HG03460 (cell line): ENCODE data around the gene CYP4V2.

Experiments
- ATAC-seq: cut with Tn5 transposase; IDR thresholded peaks from one replicate; pipeline ENCODE4 v1.9.1; 2021; ENCODE audit not compliant: unreplicated experiment

The CYP4V2 gene

DNA sequence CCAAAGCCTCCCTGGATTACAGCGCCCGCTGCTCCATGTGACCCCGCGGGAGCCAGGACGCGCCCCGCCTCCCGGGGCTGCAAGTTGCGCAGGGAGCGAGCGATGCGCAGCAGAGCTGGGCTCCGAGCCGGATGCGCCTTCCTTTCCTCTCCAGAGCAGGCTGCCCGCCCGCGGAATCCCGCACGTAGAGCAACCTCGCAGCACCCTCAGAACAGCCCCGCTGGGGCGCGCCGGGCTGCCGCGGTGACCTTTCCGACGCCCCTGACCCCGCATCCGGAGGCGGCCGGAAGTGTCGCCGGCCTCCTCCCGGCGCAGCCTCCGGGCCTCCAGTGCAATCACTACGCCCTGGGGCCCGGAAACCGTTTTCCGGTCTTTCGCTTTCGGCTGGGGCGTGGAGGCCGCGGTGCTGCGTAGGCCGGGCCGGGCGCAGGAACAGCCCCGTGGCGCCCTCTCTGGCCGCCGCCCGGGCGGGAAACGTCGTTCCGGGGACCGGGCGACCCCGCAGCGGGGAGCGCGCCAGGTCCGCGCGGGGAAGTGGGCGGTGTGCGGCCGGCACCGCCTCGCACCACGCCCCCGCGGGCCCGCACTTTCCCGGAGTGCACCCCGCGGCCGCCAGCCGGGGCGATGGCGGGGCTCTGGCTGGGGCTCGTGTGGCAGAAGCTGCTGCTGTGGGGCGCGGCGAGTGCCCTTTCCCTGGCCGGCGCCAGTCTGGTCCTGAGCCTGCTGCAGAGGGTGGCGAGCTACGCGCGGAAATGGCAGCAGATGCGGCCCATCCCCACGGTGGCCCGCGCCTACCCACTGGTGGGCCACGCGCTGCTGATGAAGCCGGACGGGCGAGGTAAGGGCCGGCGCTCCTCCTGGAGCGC lies at the start of gene CYP4V2:
TSS of gene CYP4V2 (plus strand) at position 368 of the 866 bp plus-strand sequence. CDS start at position 625, 257 bp downstream.
- ATAC-seq, result peak; percentile 81

DNA sequence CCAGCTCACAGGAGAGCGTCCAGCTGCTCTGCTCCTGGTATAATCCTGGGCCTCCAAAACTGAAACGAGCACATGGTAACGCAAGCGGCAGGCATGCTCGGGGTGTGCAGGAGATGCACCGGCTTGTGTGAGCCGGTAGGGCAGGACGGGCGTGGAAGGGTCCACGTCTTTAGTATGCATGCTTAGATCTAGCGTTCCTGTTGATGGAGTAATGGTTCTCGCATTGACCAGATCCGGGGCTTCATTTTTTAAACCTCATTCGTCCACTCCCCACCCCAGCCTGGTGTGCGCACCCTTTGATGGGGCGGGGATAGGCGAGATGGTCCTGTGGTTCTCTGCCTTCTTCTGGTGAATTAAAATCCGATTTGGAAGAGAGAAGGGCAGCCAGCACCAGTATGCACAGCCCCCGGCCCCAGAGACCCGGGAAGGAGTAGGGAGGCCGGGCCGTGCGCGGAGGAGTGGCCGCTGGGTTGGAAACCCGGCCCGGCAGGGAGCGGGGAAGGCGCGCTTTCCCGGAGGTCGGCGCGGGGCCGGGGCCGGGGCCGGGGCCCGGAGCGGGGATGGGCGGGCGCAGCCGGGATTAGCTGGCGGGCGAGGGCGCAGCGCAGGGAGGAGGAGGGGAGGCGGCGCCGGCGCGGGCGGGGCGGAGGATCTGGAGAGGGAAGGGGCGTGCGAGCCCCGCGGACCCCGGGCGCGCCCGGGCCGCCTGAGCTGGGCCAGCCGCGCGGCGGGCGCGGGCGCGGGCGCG lies 47.0 kb upstream of the CYP4V2 start:
- peak; percentile 47 for ATAC-seq

DNA sequence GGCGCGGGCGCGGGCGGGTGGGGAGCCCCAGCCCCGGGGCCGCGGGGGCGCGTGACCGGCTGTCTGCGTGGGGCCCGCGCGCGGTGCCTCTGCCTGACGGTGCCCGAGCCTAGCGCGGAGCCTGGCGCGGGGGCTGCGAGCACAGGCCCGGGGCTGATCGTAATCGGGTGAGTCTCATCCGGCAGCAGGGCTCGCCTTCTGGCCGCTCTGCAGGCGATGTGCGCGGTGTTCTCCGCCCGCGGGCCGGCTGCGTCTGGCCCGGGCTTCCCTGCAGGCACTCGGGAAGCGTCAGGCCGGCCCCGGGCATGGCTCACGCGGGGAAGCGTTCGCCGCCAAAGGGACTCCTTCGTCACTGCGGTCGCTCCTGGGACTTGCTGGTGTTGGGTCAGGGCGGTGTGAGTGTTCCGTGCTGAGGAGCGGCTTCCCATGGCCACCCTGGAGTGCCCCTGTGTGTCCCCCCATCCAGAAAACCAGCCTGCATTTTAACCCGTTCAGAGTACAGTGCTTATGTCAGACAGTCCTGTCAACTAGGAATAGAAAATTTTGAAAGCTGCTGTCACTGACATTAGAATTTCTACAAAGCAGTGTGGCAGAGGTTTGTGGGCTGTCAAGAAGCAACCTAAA lies 46.3 kb upstream of the CYP4V2 start:
- peak; percentile 30 for ATAC-seq

DNA sequence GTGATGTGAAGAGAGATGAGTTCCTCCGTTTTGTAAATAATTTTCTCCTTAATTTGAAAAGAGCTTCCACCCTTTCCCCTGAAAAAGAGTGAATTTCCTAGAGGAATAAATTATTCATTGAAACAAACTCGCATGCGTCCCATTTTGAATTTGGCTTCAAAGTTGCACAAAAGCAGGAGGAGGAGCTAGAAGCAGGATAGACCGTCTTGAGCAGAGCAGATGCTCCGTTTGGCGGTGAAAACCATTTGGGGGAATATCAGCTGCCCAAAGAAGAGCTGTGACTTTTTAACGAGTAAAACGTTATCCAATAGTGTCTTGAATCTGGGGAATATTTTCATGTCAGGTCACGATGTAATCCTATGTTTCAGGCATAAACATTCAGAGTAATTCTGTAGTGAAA lies 44.9 kb upstream of the CYP4V2 start:
- no peak for ATAC-seq

DNA sequence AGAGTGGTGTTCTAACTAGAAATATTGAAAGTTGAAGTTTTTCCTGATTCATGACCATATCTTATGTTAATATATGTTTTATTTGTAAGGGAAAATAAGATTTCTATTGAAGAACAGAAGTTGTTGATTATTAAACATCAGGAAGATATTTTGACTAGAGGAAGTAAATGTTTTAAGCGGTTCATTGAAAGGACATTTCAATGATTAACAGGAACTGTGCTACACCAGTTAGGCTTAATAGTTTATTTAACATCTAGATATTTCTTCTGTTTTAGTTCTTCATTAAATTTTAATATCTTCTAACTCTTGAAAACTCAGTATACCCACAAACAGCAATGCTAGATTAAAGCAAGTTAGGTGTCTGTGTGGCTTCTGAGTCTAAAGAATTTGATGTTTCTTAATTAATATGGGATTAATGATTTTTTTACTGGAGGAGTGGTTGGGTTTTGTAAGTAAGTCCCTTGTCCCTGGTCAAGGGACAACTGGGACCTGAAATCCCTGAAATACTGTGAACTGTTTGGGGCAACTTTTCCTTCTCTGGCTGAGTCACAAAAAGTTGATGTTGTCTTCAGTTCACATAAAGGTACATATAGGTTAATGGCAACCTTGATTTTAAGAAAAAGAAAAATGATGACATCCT lies 42.9 kb upstream of the CYP4V2 start:
- no peak for ATAC-seq

DNA sequence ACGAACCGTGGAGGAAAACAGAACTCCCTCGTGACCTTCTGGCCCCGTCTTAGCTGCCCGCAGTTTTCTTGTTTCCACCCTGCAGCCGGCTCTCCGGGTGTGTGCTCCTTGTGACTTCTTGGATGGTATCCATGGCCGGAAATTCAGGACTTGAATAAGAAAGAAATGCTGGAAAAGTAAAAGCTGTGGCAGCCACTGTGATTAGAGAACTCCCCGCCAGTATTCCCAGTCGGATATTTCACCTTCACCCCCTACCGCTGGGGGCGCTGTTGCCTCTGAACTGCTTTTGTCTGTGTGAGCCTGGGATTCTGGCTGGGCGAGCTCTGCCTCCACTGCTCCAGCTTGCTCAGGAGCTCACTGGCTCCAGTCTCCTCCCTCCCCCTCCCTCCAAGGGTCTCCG lies 41.5 kb upstream of the CYP4V2 start:
- ATAC-seq, result no peak

DNA sequence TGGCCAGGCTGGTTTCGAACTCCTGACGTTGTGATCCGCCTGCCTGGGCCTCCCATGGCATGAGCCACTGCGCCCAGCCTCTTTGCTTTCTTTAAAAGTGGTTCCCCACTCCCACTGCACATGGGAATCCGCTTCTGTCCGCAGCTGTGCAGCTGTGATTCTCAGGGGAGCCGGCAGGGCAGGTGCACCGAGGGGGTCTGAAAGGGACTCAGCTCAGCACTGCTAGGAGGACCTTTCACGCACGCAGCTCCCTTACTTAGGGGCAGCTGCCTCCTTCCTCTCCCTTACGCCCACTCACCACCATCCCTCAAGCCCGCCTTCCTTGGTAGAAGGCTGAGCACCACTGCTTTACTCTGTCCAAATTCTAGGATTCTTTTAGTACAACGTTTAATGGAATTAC lies 40.4 kb upstream of the CYP4V2 start:
- no peak for ATAC-seq

DNA sequence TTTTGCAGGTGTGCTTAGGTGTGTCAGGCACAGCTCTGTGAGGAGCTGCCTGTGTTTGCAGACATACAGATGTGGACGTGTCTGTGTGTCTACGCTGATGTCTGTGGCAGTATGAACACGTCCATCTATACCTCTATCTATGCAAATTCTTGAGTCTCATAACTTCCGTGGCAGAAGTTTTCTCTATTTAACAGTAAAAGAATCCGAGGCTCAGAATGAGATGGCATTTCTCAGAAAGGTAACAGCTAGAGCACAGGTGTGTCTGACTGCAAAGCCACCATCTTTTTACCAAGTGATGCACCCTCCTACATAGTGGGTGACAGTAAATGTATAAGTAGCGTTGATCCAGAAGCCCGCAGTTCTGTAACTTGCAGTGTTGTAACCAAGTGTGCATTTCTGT lies 39.9 kb upstream of the CYP4V2 start:
- no peak for ATAC-seq

DNA sequence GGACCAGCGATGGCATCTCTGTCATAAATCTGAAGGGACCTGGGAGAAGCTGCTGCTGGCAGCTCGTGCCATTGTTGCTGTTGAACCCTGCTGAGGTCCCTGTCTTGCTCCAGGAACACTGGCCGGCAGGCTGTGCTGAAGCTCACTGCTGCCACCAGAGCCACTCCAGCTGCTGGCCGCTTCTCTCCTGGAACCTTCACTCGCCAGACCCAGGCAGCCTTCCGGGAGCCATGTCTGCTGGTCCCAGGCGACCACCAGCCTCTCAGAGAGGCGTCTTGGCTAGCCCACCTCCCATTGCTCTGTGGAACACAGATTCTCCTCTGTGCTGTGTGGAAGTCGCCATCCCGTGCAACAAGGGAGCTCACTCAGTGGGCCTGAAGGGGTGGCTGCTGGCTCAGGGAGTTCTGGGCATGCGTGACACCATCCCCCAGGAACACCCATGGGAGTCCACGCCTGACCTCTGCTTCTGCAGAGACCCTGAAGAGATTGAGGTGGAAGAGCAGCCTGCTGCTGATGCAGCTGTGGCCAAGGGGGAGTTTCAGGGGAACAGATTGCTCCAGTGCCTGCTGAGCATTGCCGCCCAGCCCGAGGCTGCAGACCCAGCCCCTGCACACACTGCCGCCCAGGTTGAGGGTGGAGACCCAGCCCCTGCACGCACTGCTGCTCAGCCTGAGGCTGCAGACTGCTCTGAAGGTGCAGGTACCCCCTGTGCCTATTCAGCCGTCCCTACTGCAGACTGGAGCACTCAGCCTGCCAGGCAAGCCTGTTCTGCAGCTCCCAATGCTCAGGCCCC lies 33.1 kb upstream of the CYP4V2 start:
- ATAC-seq, result no peak

DNA sequence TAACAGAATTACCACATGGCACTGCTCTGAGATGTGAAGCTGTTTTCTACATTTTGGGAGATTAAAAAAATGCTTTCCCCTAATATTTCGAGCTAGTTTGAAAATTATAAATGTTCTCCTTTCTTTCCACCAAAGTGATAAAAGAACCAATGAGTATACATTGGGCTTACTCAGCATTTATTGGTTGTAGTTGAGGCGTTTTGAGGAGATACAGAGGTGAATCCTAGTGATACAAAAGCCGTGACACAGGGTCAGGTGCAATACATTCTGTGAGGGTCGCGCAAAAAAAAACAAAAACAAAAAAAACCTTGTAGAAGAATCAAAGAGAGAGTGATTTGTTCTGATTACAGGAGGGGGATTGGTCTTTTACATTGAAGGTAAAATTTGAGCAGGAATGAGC lies 32.4 kb upstream of the CYP4V2 start:
- ATAC-seq, result no peak

DNA sequence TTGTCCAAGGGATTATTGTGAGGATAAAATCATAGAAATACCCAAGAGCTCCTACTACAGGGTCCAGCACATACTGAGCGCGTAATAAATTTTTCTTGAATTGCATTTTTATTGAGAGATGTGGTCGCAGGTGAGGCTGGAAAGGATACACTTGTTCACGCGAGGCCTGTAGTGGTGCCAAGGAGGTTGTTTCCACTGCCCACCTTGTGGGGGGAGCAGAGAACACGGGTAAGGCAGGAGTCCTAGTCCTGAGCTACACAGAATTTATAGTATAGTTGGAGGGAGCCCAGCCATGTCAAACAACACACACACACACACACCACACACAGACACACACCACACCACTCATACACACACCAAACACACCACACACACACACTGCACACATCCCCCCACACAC lies 31.8 kb upstream of the CYP4V2 start:
- ATAC-seq, result no peak

DNA sequence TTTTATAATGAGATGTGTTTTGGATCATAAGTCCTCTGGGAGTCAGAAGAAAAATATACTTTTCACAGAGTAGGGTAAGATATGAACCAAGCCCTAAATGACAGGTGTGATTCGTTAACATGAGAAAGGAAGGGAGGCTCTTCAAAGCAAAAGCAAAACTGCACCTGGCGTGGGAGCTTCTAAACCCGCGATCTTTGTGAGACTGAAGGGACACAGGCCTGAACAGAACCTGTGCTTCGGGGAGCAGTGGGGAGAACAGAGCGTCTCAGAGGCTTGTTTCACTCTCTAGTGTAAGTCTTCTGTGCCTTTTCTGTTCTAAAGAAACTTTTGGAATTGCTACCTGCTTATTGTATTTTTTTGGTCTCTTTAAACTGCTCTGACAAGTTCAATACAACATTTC lies 30.2 kb upstream of the CYP4V2 start:
- ATAC-seq, result peak; percentile 99

DNA sequence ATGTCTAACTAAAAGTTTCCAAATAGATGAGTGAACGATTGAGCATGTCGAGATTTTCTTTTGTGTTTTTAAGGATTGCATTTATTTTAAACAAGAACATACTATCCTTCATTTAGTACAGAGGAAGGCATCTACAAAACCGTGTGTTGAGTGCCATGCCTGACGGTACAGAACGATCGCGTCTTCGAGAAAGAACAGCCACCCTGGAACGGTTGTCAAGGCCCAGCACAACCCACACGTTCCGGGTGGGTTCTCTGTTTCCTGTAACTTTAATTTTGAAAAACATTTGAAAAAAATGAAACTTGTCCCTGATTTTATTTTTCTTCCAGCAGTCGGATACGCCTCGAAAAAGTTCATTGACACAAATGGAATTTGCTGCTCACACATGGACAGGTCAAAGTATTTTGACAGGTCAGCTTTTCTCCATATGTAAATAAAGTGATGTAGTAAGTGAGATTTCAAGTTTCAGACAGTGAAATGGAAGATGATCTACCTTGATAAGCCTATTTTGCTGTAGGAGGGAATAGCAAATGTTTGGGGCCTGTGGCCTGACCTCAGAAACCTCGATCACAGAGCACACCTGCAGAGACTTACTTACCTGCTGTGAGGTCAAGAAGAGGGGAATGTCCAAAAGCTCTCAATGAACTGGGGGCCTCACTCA lies 24.4 kb upstream of the CYP4V2 start:
- ATAC-seq, result no peak

DNA sequence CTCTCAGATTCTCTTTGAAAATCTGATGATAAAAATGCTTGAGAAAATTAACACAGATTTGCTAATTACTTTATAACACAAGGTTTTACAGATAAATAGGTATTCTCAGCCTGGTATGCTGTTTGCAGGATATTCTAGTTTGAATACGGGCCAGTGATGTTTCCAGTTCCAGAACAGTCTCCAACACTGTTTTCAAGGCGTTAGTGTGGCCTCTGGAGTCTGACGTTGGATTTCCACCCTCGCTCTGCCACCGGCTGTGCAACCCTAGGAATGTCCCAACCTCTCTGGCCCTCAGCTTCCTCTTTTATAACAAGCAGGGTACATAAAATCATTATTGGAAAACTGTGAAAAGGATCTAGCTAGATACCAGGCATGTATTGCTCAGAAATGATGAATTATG lies 23.8 kb upstream of the CYP4V2 start:
- no peak for ATAC-seq

DNA sequence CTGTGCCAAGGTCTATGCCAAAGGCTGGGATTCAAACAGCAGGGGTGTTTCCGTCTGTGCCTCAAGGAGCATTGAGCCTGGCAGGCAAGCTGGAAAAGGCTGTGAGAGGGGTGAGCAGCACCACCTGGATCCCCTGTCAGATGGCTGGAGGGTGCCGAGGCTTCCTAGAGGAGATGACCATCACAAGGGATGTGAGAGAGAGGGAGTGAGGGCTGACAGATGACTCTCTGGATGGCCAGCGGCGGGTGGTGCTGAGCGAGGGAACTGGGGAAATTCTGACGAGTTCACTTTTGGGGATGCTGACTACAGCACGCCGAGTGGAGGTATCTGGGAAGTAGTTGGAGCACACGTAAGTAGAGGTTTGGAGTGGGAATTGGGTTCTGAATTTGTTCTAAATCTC lies 22.6 kb upstream of the CYP4V2 start:
- no peak for ATAC-seq

DNA sequence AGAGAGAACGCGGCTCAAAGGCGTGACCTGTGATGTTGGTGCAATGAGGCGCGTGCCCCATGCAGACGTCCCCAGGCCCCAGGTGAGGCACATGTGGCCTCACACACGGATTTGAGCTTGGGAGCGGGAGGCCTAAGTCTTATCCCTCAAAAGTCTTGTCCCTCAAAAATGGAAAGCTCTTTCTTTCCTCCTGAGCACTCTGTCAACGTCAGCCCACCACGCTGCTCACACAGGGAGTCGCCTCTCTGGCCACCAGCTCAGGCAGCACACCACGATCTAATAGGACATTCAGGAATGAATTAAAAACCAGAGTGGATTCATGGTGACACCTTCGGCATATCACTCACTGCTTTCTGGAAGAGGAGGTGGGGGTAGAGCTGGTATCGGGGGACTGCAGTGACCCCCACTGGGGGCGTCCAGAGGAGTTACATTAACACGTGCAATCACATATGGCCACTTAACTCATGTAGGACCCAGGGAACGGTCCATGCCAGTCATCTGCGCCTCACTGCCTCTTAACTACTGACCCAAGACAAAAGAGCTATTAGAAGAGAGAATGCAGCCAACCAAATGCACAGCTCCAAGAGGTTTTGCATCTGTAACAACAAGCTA lies 21.9 kb upstream of the CYP4V2 start:
- ATAC-seq, result no peak

DNA sequence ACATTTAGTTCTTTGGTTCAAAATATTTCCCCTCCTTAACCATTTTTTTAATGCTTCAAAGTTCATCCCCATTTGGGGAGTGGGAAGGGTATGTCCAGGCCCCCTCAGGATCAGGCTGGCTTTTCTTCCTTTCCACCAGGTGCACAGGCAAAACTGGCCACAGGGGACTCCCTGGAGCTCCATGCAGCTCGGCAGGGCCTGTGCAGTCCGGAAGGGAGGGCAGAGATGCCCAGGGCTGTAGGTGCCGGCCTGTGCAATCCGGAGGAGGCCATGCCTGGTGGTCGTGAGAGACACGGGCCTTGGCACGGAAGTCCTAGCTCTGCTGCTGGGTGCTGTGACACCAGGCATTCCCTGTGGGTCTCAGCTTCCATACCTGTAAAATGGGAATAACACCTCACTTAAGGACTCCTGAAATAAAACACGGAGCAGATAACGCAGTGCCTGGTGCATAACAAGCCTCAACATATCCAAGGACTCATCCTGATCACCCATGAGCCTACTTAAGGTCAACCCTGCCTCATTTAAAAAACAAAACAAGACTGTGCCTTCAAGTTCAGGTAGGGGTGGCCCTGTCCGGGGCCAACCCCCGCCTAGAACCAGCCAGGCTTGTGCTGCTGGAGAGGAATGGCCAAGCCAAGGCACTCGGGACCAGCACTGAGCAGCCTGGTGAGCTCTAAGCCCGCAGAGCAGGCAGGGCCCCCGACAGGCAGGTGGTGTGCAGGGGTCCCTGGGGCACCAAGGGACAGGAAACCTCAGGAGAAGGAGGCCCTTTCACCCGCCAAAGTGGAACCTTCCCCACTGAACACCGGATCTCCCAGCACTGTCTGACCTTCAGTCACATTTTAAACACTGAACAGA lies 21.2 kb upstream of the CYP4V2 start:
- no peak for ATAC-seq

DNA sequence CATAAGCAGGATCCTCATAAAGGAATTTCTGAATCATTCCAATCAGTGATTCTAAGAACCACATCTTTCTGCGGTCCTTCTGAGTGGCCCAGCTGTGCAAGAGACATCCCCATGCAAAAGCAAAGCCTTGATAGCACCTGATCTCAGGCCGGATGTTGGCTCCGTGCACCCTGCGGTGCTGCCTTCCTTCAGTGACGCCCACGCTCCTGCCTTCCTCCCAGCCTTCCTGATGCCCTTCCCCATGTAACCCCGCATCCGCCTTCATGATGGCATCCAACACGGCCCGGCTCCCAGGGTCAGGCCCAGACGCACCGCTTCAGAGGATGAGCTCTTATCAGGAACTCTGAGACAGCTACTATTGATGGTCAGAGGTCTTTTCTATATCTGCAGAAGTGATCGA lies 20.4 kb upstream of the CYP4V2 start:
- no peak for ATAC-seq

DNA sequence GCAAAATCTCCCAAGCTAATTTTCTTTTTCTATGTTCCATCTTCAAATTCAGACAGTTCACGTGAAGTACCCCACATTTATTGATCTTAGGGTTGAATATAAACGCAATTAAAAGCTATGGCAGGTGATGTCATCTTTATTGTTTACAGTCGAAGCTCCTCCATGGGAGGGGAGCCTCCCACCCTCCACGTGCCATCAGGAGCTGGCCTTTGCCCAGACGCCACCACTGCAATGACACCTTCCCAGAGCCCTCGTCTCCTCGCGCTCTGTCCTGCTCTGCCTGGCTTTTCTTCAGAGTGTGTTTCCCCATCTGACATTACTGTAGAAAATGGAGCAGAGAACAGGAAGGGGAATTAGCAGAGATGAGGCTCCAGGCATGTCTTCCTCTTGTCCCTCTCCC lies 18.8 kb upstream of the CYP4V2 start:
- no peak for ATAC-seq
